ENCODE results near the gene LEFTY1. TPM values are rescaled to one million over a fixed set of nuclear protein-coding genes. Genes with fewer than 3 reads are reported as not detected.
"Not testable (repeated sequence)": the region's sequence is repeated elsewhere in the genome, so short reads cannot be mapped to it uniquely, and the experiment has no call there.

Gene LEFTY1
- total RNA-seq, 1 experiment from 2014 or later: not detected

GRCh38 chr1:225931270-225932136 lies 42.6 kb upstream of the LEFTY1 start:
- CTCF ChIA-PET: no interaction called here
- Mint-ChIP-seq H3K4me1 (ENCODE audit: low read depth, unreplicated experiment) (no peaks in the 10 kb centered on the region), H3K4me3 (ENCODE audit: unreplicated experiment) (no peak overlapping the region), H3K36me3 (ENCODE audit: insufficient read depth, unreplicated experiment) (no peaks in the 10 kb centered on the region), H3K27me3 (ENCODE audit: insufficient read depth, unreplicated experiment) (no peaks in the 10 kb centered on the region), H3K9me3 (ENCODE audit: unreplicated experiment) (no peaks in the 10 kb centered on the region), H3K27ac (ENCODE audit: unreplicated experiment) (no peak overlapping the region)
- H3K27me3 ChIP-seq (replicated peaks; ENCODE audit: control insufficient read depth, insufficient read depth, low read length): no peaks in the 10 kb centered on the region
- DNase-seq: no peak
- intact Hi-C loops (cut with micrococcal nuclease; ENCODE audit: unreplicated experiment): no loop called here
- no peaks in the 10 kb centered on the region for H3K36me3 ChIP-seq (ENCODE audit: control insufficient read depth, insufficient read depth, low read length)
- no peaks in the 10 kb centered on the region for H3K9me3 ChIP-seq
- POLR2A ChIA-PET: interaction anchor here (0.5 to 0.6 kb wide), 2 partner anchors 45 to 352 kb away, joined by 3 read pairs; no protein-coding TSS in a partner anchor
- no peak for TF ChIP-seq CTCF (IDR thresholded peaks at IDR 0.05; ENCODE audit: insufficient read depth in 1 of 2, low read depth in 1 of 2, low read length in 1 of 2, severe bottlenecking in 1 of 2, unreplicated experiment in 1 of 2)
- BruUV-seq (replicated peaks): no TSS peak
- no peaks in the 10 kb centered on the region for H3K4me1 ChIP-seq
- H3K4me3 ChIP-seq (ENCODE audit: low read depth, low read length): no peak overlapping the region

- H3K36me3 Mint-ChIP-seq (ENCODE audit: insufficient read depth, unreplicated experiment): no peaks in the 10 kb centered on the region
- CTCF ChIA-PET: no interaction called here
Observed at GRCh38 chr1:225930566-225930965, 41.6 kb upstream of the LEFTY1 start.

GRCh38 chr1:225929462-225929861 lies 40.5 kb upstream of the LEFTY1 start:
- H3K36me3 ChIP-seq (ENCODE audit: control insufficient read depth, insufficient read depth, low read length); H3K4me1 ChIP-seq; H3K27ac Mint-ChIP-seq (ENCODE audit: unreplicated experiment); POLR2A ChIA-PET; BruUV-seq (replicated peaks); H3K4me3 ChIP-seq (ENCODE audit: low read depth, low read length); H3K36me3 Mint-ChIP-seq (ENCODE audit: insufficient read depth, unreplicated experiment); H3K4me3 Mint-ChIP-seq (ENCODE audit: unreplicated experiment); H3K27me3 Mint-ChIP-seq (ENCODE audit: insufficient read depth, unreplicated experiment); intact Hi-C loops (cut with micrococcal nuclease; ENCODE audit: unreplicated experiment); H3K9me3 ChIP-seq; H3K9me3 Mint-ChIP-seq (ENCODE audit: unreplicated experiment); CTCF ChIA-PET; H3K4me1 Mint-ChIP-seq (ENCODE audit: low read depth, unreplicated experiment); DNase-seq; H3K27me3 ChIP-seq (replicated peaks; ENCODE audit: control insufficient read depth, insufficient read depth, low read length): not testable (repeated sequence)

More at GRCh38 chr1:225930566-225930965, 41.6 kb upstream of the LEFTY1 start:
- Mint-ChIP-seq H3K4me3 (ENCODE audit: unreplicated experiment) (no peak overlapping the region), H3K27me3 (ENCODE audit: insufficient read depth, unreplicated experiment) (no peaks in the 10 kb centered on the region), H3K9me3 (ENCODE audit: unreplicated experiment) (no peaks in the 10 kb centered on the region), H3K27ac (ENCODE audit: unreplicated experiment) (no peak overlapping the region), H3K4me1 (ENCODE audit: low read depth, unreplicated experiment) (no peaks in the 10 kb centered on the region)
- no peaks in the 10 kb centered on the region for H3K4me1 ChIP-seq
- intact Hi-C loops (cut with micrococcal nuclease; ENCODE audit: unreplicated experiment): no loop called here
- no peaks in the 10 kb centered on the region for H3K9me3 ChIP-seq
- no peaks in the 10 kb centered on the region for H3K27me3 ChIP-seq (replicated peaks; ENCODE audit: control insufficient read depth, insufficient read depth, low read length)
- H3K36me3 ChIP-seq (ENCODE audit: control insufficient read depth, insufficient read depth, low read length): no peaks in the 10 kb centered on the region
- BruUV-seq (replicated peaks): no TSS peak
- H3K4me3 ChIP-seq (ENCODE audit: low read depth, low read length): no peak overlapping the region
- POLR2A ChIA-PET: no interaction called here
- DNase-seq: no peak
- no peak for TF ChIP-seq CTCF (IDR thresholded peaks at IDR 0.05; ENCODE audit: insufficient read depth in 1 of 2, low read depth in 1 of 2, low read length in 1 of 2, severe bottlenecking in 1 of 2, unreplicated experiment in 1 of 2)

All from Caco-2 (cell line).